WTC11 (cell line): ENCODE measurements around the gene AGBL2.

Experiments
- TF ChIP-seq, protein P1 (sequence below): sonication (generic); formaldehyde crosslinking; IDR thresholded peaks from 2 replicates; pipeline ENCODE4 v1.8.1; 2023; ENCODE audit warnings: mild to moderate bottlenecking, moderate library complexity, missing genetic modification reagents
- TF ChIP-seq, protein P2 (sequence below): sonication (generic); formaldehyde crosslinking; IDR thresholded peaks from 2 replicates; pipeline ENCODE4 v1.8.0; 2022; ENCODE audit warnings: mild to moderate bottlenecking, missing genetic modification reagents
- TF ChIP-seq, protein P3 (sequence below): sonication (generic); formaldehyde crosslinking; IDR thresholded peaks from 2 replicates; pipeline ENCODE4 v1.8.1; 2023; ENCODE audit warnings: mild to moderate bottlenecking, missing genetic modification reagents, moderate library complexity

DNA sequence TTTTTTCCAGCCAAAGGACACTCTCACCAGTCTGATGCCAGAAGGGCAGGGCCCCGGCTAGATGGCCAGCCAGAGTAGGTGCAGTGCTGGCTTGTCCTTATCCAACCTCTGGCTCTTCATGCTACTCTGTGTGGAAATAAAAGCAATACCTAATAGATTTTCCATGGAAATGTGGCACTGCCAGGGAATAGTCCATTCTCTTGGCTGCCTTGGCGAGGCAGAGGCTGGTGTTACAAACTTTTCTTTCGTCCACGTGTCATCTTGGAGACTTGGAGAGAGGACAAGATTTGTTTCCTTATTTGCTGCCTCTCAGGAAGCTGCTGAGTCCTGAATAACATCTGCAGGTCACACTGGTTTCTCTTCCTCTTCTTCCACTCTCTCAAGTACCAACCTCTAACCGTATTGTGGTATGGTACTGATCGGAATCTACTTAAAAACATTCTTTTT lies 103.8 kb downstream of the AGBL2 start:
- TF ChIP-seq, protein P1, sequence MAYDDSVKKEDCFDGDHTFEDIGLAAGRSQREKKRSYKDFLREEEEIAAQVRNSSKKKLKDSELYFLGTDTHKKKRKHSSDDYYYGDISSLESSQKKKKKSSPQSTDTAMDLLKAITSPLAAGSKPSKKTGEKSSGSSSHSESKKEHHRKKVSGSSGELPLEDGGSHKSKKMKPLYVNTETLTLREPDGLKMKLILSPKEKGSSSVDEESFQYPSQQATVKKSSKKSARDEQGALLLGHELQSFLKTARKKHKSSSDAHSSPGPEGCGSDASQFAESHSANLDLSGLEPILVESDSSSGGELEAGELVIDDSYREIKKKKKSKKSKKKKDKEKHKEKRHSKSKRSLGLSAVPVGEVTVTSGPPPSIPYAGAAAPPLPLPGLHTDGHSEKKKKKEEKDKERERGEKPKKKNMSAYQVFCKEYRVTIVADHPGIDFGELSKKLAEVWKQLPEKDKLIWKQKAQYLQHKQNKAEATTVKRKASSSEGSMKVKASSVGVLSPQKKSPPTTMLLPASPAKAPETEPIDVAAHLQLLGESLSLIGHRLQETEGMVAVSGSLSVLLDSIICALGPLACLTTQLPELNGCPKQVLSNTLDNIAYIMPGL, result no peak
- TF ChIP-seq, protein P2, sequence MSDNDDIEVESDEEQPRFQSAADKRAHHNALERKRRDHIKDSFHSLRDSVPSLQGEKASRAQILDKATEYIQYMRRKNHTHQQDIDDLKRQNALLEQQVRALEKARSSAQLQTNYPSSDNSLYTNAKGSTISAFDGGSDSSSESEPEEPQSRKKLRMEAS, result no peak
- TF ChIP-seq, protein P3, sequence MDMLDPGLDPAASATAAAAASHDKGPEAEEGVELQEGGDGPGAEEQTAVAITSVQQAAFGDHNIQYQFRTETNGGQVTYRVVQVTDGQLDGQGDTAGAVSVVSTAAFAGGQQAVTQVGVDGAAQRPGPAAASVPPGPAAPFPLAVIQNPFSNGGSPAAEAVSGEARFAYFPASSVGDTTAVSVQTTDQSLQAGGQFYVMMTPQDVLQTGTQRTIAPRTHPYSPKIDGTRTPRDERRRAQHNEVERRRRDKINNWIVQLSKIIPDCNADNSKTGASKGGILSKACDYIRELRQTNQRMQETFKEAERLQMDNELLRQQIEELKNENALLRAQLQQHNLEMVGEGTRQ (CRISPR knock-in tag), result no peak
